G401 (cell line): ENCODE measurements around the gene NHLRC3. TPM values are rescaled to one million over a fixed set of nuclear protein-coding genes. Genes with fewer than 3 reads are reported as not detected.

Experiments used
- total RNA-seq: library from RNA; depleted of rRNA; stranded (reverse); fragments of >200 nt; shearing (Covaris generic); gene quantifications from 2 replicates; pipeline ENCODE4 v1.2.3, GENCODE V29; 2014; rRNA removed

Gene NHLRC3
- total RNA-seq, 1 experiment from 2014 or later = 9.9 TPM

Other genes with a start within 250 kb of the NHLRC3 start
- gene STOML3, start 47.6 kb upstream of the NHLRC3 start, total RNA-seq = not detected in 2 replicates
- 11.8 and 17.1 TPM in 2 replicates for gene PROSER1, start 367 bp upstream of the NHLRC3 start, total RNA-seq